GM10266 (cell line): ENCODE measurements around the gene MRC1.

Experiments
- DNase-seq: peaks from one replicate; pipeline ENCODE4 v3.0.0; 2012; ENCODE audit errors: extremely low spot score
- CTCF ChIP-seq: IDR thresholded peaks from 2 replicates; pipeline ENCODE4 v1.5.1; 2012; ENCODE audit warnings: mild to moderate bottlenecking, low read depth; ENCODE audit not compliant: control insufficient read depth, insufficient read depth; ENCODE audit errors: missing control alignments

MRC1 gene

GRCh38 chr10:17888189-17888588, 79.0 kb downstream of the MRC1 start:
- TF ChIP-seq CTCF = no peak
- no peak for DNase-seq

GRCh38 chr10:17891435-17891834, 82.3 kb downstream of the MRC1 start:
- TF ChIP-seq CTCF = no peak
- no peak for DNase-seq

GRCh38 chr10:17904564-17904963, 95.4 kb downstream of the MRC1 start:
- DNase-seq = no peak
- TF ChIP-seq CTCF = no peak

- TF ChIP-seq CTCF = no peak
- no peak for DNase-seq
These were observed 96.3 kb downstream of the MRC1 start for GRCh38 chr10:17905491-17905890.

- TF ChIP-seq CTCF = no peak
- no peak for DNase-seq
These were observed 96.9 kb downstream of the MRC1 start for GRCh38 chr10:17906002-17906401.

GRCh38 chr10:17907641-17908040, 98.5 kb downstream of the MRC1 start:
- no peak for DNase-seq

More at GRCh38 chr10:17907641-17908040, 98.5 kb downstream of the MRC1 start:
- no peak for TF ChIP-seq CTCF
